Loucy (cell line): ENCODE data around the gene DLGAP4.

Experiments used
- EZH2phosphoT487 ChIP-seq: fragments of 200-600 bp; IDR thresholded peaks from 2 replicates; pipeline ENCODE4 v1.6.1; 2018; ENCODE audit warnings: antibody characterized with exemption, mild to moderate bottlenecking, moderate library complexity, borderline replicate concordance
- TF ChIP-seq, protein P1 (sequence below): fragments of 200-600 bp; sonication (generic); conservative IDR thresholded peaks from 2 replicates; pipeline ENCODE4 v1.5.1; 2014; ENCODE audit warnings: mild to moderate bottlenecking, antibody characterized with exemption, low read length

DNA sequence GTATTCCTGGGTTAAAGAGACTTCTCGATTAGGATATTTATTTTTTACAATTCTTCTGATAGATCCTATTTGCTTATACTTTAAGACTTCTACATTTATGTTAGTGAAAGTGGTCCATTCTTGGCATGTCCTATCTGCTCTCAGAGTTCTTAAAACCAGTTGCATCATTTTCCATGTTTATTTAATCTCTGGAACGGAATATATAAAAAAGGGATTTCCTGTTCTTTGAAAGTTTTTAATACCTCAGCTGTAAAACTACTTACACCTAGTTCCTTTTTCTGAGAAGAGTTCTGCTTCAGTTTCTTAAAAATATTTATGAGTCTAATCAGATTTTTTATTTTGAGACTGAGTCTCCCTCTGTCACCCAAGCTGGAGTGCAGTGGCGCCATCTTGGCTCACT, 217.2 kb downstream of the DLGAP4 start:
- TF ChIP-seq, protein P1, sequence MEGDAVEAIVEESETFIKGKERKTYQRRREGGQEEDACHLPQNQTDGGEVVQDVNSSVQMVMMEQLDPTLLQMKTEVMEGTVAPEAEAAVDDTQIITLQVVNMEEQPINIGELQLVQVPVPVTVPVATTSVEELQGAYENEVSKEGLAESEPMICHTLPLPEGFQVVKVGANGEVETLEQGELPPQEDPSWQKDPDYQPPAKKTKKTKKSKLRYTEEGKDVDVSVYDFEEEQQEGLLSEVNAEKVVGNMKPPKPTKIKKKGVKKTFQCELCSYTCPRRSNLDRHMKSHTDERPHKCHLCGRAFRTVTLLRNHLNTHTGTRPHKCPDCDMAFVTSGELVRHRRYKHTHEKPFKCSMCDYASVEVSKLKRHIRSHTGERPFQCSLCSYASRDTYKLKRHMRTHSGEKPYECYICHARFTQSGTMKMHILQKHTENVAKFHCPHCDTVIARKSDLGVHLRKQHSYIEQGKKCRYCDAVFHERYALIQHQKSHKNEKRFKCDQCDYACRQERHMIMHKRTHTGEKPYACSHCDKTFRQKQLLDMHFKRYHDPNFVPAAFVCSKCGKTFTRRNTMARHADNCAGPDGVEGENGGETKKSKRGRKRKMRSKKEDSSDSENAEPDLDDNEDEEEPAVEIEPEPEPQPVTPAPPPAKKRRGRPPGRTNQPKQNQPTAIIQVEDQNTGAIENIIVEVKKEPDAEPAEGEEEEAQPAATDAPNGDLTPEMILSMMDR = no peak
- no peak for TF ChIP-seq EZH2phosphoT487
